GM19099 (cell line): ENCODE measurements around the gene GRIA2.

Experiments
- POLR2A ChIP-seq: IDR thresholded peaks from 3 replicates; pipeline ENCODE4 v1.6.1; 2011; ENCODE audit warnings: low read depth; ENCODE audit not compliant: insufficient read length; ENCODE audit errors: extremely low read depth

The GRIA2 gene

DNA sequence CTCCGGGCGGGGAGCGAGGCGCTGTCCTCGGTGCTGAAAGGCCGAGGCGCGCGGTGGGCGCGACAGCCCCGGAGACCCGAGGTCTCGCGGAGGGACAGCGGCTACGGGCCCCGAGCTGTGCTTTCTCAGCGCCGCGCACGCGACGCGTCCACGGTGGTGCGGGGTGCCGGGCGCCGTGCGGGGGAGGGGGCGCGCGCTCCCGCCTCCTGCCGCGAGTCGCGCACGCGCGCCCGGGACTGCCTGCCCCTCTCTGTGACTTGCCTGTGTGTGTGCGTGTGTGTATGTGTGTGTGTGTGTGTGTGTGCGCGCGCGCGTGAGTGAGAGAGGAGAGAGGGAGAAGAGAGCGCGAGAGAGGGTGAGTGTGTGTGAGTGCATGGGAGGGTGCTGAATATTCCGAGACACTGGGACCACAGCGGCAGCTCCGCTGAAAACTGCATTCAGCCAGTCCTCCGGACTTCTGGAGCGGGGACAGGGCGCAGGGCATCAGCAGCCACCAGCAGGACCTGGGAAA, at the start of gene GRIA2:
TSS of gene GRIA2 (plus strand) at position 358 of the 511 bp plus-strand sequence. CDS start 315 bp downstream, outside the sequence.
- TF ChIP-seq POLR2A: no peak

DNA sequence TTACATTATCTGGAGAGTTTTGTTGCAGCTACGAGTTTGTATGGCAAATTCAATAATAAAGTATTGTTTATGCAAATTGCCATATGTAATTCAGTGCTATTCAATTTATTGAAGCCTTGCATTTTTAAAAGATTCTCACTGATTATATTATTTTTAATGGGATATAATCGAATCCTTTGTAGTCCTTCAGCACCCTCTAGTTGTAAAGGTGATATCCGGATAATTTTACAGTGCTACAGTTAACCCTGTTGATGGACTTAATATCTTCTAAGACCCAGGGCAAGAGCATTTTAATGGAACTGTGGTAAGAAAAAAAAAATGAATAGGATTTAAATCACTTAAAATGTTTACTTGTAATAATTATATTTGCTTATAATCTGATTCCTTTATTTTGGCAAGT, 48.5 kb upstream of the GRIA2 start:
- no peak for TF ChIP-seq POLR2A

DNA sequence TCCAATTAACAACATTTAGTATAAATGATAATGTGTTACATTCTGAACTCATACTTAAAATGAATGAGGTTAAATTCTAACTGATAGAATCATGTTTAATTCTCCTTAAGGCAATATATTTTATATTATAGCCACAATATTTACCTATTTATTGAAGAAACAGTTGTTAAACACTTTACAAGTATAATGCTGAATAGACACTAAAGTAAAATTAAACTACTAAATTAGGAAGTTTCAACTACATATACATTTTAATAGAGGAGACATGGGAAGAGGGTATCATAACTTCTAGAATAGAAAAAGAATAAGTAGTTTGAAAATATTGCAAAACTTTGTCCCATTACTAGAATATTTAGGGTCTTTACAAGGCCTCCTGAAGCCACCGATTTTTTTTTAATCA, 36.2 kb upstream of the GRIA2 start:
- no peak for TF ChIP-seq POLR2A

DNA sequence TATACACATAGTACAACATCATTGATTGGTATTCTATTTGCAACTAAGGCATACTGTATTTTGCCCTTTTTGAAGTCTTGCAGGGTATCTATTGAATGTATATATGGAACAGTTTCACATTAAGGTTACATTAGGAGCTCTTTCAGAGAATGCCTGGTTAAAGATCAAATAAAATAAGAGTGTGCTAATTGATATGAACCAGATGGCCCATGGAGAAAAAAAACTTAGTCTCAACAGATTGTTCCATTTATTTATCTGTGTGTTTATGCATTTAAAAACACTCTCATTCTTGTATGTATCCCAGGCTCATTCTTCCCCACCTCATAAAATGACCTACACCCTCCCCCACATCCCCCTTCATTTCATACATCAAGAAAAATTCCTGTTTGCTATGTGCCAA, 35.2 kb upstream of the GRIA2 start:
- TF ChIP-seq POLR2A: no peak

DNA sequence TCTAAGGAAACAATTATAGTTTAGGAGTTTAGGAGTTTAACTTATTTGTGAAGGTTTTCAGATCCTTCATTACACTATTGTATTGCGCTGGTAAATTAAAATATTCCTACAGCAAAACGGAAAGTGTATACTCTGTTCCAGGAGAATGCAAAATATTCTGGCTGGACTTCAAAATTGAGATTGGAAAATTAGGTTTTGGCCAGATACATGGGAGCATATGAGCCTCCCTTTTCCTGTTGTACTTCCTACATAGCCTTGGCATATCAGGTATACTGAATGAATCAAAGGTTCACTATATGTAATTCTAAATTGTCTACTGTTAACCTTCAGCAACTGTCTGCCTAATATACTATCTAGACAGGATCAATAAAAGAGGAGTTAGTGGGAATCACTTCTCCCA, 25.2 kb upstream of the GRIA2 start:
- TF ChIP-seq POLR2A: no peak

DNA sequence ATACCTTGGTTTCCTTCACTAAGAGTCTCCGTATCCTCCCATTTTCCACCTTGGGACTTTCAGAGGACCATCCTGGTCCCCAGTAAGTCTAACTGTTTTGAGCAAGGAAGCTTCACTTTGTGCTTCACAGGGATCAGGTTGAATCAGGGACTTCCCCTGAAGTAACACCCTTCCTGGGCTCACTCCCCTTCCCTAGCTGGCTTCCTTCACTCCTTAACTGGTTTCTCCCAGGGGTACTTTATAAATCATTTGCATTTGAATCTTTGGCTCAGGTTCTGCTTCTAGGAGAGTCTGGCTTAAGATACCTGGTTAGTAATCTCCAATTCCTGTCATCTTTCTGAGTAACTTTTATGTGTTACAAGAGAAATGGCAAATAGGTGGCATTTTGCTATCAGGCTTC, 24.5 kb upstream of the GRIA2 start:
- no peak for TF ChIP-seq POLR2A

DNA sequence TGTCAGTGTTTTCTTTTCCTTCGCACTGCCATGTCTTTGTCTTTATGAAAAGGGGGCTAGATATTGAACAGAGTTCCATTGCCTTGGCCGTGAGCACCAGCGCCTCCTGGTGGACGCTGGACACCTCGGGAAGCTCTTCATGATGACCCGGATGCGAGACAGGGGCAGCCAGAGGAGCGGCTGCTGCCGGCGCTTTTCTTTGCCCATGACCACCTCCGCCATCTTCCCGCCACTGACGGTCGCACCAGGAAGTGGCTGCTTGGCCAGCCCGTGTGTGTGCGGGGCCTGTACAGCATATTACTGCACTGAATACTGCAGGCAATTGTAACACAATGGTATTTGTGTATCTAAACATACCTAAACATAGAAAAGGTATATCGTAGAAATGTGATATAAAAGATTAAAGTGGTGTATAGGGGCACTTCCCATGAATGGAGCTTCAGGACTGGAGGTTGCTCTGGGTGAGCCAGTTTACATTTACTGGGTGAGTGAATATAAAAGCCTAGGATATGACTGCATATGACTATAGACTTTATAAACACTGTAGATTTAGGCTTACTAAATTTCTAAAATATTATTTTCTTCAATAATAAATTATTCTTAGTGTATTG, 15.8 kb upstream of the GRIA2 start:
- TF ChIP-seq POLR2A: no peak

DNA sequence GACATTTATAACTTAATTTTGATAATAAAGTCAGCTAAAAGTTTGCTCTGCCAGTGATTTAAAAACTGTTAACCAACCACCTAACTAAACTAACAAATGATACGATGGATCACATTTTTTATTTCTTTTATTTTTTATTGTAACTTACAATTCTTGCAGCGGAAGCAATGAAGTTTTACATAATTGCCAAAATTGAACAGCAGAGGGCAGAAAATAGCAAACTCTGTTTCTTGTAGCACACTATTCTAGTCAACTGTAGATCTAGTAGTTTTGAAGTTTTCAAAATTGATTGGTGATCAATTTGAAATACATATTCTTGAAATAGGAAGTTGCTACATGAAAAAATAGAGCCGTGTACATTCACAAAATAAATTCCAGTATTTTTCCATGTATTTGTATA, 2.8 kb upstream of the GRIA2 start:
- TF ChIP-seq POLR2A: no peak

DNA sequence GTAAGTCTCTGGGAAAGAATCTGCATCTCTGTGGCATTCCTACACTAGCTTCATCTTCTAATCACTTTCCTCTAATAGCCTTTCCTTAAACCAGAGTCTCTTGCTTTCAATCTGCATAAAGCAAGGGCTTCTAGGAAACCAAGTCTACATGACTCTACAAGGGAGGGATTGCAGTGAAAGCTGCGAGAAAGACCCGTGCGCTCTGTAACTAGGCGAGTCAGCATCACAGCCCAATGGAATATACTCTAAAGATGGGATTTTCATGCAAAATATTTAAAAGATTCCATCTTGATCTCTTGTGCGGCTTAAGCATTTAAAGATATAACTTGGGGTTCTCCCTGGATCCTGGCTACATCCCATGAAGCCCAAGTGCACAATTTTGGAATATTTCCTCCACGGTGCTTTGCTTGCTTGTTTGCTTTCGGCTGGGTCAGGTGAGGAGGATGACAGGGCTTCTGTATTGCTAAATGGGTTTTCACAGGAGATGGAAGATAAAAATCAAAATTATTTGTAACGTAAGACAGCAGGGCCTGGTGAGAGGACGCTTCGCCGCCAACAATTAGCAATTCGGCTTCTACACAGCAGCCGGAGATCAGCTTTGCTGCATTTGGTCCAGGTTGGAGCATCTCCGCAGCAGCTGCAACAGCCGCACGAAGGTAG, 687 bp upstream of the GRIA2 start:
- TF ChIP-seq POLR2A: no peak

DNA sequence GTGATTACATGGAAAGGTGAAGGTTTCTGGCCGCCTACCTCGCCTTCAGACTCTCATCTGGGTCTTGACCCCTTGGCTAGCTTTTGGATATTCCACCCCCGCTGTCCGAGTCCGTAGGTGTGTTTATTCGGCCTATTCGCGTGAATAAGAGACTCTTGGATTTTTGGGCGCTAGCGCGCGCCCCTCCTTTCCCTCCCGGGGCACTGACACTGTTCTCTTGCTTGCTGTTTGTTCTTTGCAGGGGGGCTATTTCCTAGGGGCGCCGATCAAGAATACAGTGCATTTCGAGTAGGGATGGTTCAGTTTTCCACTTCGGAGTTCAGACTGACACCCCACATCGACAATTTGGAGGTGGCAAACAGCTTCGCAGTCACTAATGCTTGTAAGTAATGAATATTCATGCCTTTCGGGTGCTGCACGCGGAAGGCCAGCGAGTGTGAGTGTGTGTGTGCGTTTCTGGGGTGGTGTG, 932 bp downstream of the GRIA2 start:
- no peak for TF ChIP-seq POLR2A

DNA sequence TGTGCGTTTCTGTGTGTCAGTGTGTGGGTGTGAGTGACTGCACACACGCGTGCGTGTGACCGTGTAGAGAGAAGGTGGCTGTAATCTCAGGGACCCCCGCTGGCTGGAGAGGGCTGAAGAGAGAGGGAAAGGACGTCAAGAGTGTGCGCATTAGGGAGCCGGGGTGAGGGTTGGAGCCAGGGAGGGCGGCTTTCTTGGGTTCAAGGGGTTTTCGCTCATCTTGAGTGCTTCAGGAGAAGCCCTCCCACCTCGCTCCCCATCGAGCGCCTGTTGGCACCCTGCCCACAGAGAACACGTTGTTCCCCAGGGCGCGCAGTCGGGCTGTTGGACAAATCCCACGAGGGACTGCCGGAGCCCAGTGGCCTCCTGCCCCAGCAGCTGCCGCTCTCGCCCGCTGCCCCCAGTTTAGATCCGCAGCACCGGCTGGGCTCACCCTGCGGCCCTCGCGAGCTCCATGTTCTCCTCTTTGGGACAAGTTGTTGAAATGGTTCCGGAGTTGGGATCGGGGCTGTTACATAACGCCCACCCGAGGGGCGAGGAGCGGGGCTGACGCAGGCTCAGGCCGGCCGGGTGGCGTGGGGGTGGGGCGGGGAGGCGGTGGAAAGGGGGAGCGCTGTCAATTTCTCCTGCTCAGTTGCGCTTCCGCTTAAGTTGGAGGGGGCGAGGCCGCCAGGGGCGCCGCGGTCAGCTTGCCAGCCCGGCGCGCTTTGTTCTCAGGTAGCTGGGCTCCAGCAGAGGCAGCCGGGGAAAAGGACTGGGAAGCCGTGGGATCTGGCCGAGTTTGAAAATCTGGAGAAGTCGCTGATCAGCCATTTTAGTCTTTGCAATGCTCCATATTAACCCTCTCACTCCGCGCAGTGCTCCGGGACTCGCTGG, 1.6 kb downstream of the GRIA2 start:
- no peak for TF ChIP-seq POLR2A

DNA sequence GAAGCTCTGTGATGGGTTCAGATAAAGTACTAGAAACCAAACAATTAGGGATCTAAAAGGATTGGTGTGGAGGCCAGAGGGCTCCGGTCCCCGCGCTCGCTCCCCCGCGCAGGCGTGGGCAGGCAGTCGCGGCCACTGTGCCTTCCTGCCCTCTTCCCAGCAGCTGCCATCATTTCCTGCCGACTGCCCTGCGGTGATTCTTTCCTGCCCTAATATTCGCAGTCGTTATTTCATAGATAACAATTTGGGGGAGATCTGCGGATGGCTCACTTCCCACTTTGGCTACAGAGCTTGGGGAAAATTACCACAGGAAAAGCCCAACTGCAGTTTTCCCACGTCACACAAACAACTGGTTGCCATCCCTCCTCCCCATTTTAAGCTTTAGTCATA, 2.2 kb downstream of the GRIA2 start:
- no peak for TF ChIP-seq POLR2A

DNA sequence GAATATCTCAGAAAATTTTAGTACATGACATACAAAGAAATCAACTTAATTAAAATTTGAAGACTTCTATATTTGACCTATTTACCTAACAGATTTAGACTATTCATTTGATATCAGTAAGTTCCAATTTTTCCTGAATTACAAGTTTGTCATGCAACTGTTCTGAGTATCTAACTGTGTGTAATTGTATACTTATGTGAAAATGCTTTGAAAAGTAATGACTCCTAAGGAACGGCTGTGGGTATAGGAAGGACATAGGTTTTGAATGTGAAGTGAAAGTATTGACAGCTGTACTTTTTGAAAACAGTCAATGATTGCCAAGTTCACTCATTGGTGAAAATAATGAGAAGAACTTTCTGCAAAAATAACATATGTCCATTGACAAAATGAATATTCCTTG, 2.9 kb downstream of the GRIA2 start:
- TF ChIP-seq POLR2A: no peak

DNA sequence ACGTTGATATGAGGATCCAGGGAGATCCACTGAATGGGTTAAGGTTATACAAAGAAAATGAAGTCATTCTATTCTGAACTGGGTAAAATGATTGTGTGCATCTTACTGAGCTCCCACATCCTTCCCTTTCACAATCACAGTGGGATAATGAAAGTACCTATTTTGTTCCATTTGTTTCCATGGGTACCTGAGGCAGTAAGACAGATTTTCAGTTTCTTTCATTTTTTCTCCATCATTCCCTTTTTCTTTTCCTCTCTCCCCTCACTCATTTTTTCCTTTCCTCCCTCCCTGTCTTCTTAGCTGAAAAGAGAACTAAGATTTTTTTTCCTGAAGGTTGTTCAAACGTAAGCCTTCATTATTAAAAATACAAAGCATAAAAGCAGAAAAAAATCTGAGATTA, 4.6 kb downstream of the GRIA2 start:
- TF ChIP-seq POLR2A: no peak

DNA sequence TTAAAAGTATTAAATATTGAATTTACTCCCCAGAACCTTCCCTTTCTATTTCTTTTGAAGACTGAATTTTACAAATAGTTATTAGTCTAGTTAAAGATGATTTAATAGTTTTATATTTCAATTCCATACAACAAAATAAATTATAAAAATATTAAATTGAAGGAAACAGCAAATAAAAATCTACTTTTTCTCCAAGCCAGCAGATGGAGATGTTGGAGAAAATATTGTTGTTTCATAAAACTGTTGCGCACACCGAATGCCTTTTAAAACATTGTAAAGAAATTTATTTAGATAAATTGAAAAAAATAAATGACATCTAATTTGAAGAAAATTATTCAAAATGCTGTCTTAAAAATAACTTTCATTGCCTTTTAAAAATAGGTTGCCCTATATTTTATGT, 5.5 kb downstream of the GRIA2 start:
- TF ChIP-seq POLR2A: no peak
